ENCODE results near the gene TRIP6. TPM values are rescaled to one million over a fixed set of nuclear protein-coding genes. Genes with fewer than 3 reads are reported as not detected.
"Not testable (repeated sequence)": the region's sequence is repeated elsewhere in the genome, so short reads cannot be mapped to it uniquely, and the experiment has no call there.

Gene TRIP6
- total RNA-seq, 2 donors from 2014 or later = 34.4 to 39.2 TPM

DNA sequence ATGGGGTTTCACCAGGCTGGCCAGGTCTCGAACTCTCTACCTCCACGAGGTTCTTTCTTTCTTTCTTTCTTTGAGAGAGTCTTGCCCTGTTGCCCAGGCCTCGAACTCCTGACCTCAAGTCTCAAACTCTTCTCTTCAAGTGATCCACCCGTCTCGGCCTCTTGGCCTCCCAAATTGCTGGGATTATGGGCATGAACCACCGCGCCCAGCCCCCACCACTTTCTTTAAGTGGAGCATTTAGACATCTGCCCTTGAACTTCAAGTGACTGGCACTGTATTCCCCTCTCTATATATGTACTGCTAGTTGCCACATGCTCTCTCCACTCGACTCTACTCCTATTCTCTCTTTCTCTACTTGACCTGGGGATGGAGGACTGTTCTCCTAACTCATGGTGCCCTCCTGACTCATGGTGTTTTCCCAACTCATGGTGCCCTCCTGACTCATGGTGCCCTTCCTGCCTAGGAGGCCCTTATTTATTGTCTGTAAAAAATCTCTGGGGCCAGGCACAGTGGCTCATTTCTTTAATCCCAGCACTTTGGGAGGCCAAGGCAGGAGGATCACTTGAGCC lies 47.8 kb downstream of the TRIP6 start:
- DNase-seq (ENCODE audit: low spot score in 2 of 2) = no peak
- no peaks in the 10 kb centered on the region for H3K9me3 Mint-ChIP-seq
- H3K36me3 Mint-ChIP-seq = no peaks in the 10 kb centered on the region
- peak; percentile 26 to 93 for ATAC-seq
- H3K27ac Mint-ChIP-seq = peak overlapping the region in 1 of 2 donors; percentile 26

DNA sequence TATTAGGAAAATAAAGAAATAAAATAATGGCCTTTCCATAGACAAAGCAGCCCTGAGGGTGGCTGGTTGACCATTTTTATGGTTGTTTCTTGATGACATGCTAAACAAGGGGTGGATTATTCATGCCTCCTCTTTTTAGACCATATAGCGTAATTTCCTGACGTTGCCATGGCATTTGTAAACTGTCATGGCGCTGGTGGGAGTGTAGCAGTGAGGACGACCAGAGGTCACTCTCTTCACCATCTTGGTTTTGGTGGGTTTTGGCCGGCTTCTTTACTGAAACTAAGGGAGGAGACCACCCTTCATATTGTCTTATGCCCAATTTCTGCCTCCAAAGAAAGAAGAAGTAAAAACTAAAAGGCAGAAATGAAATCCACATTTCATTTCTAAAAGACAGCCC lies 52.1 kb downstream of the TRIP6 start:
- ATAC-seq; H3K36me3 Mint-ChIP-seq; DNase-seq (ENCODE audit: low spot score in 2 of 2); H3K27ac Mint-ChIP-seq; H3K9me3 Mint-ChIP-seq: not testable (repeated sequence)

DNA sequence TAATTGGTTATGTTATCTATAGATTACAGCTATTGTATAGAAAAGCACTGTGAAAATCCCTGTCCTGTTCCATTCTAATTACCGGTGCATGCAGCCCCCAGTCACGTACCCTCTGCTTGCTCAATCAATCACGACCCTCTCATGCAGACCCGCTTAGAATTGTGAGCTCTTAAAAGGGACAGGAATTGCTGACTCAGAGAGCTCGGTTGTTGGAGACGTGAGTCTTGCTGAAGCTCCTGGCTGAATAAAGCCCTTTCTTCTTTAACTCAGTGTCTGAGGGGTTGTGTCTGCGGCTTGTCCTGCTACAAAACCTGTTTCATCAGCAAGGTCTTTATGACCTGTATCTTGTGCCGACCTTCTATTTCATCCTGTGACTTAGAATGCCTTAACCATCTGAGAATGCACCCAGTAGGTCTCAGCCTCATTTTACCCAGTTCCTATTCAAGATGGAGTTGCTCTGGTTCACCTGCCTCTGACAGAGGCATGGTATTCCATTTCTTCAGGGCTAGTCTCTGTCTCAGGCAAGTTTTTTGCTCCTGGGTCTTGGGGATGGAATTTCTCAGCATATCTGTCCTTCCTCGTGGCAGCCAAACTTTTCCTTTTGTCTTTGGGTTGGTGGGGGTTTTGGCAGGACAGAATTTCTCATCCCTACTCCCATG lies 52.7 kb downstream of the TRIP6 start:
- H3K27ac Mint-ChIP-seq; H3K9me3 Mint-ChIP-seq; ATAC-seq; DNase-seq (ENCODE audit: low spot score in 2 of 2); H3K36me3 Mint-ChIP-seq: not testable (repeated sequence)

DNA sequence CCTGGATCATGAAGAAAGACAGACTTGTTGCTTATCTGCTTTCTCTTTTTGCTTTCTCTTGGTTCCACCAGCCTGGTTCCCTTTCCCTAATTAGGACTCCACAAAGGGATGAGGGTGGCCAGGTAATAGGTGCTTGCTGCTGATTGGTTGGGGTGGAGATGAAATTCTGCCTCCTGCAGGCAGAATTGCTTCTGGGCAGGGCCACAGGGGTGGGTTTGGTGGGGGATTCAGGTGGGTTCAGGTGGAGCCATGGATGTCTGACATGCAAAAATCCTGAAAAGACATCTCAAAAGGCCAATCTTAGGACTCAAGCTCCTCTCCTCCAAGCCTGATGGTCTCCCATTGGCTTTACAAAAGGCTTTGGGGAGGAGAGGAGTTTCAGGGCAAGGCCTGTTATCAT lies 53.9 kb downstream of the TRIP6 start:
- Mint-ChIP-seq H3K36me3 (no peaks in the 10 kb centered on the region), H3K9me3 (no peaks in the 10 kb centered on the region), H3K27ac (no peak overlapping the region)
- ATAC-seq (no peak), DNase-seq (ENCODE audit: low spot score in 2 of 2) (no peak)

Other genes starting within 250 kb of the TRIP6 start
- 10 to 100 TPM; 13.1 to 19.1 TPM for gene TFR2, start 225.8 kb upstream of the TRIP6 start, total RNA-seq
- gene ACTL6B, start 210.9 kb upstream of the TRIP6 start, total RNA-seq = not detected
- gene GNB2, start 193.6 kb upstream of the TRIP6 start, total RNA-seq = 100 to 1,000 TPM; 213 to 239 TPM
- 10 to 100 TPM; 47.2 to 58.4 TPM for gene GIGYF1, start 173.1 kb upstream of the TRIP6 start, total RNA-seq
- gene POP7, start 161.3 kb upstream of the TRIP6 start, total RNA-seq = 10 to 100 TPM; 37.3 to 47.5 TPM
- gene EPO, start 146.9 kb upstream of the TRIP6 start, total RNA-seq = not detected
- gene ZAN, start 133.8 kb upstream of the TRIP6 start, total RNA-seq = not detected
- 10 to 100 TPM in 1 of 2 donors, 1 to 10 TPM in 1; 3.7 to 11.1 TPM for gene EPHB4, start 39.9 kb upstream of the TRIP6 start, total RNA-seq
- gene SLC12A9, start 14.7 kb upstream of the TRIP6 start, total RNA-seq = 10 to 100 TPM; 16.7 to 27.7 TPM
- 100 to 1,000 TPM; 205 to 242 TPM for gene SRRT, start 7.7 kb downstream of the TRIP6 start, total RNA-seq
- 1 to 10 TPM in 1 of 2 donors, under 1 TPM in 1; 0.77 to 2.4 TPM for gene UFSP1, start 22.3 kb downstream of the TRIP6 start, total RNA-seq
- under 1 TPM in 1 of 2 donors, not detected in 1; 0.12 TPM for gene ACHE, start 28.5 kb downstream of the TRIP6 start, total RNA-seq
- under 1 TPM in 1 of 2 donors, not detected in 1; 0.31 TPM for gene MUC3A, start 82.1 kb downstream of the TRIP6 start, total RNA-seq
- gene MUC12, start 102.2 kb downstream of the TRIP6 start, total RNA-seq = under 1 TPM; 0.34 to 0.41 TPM
- gene MUC17, start 152.7 kb downstream of the TRIP6 start, total RNA-seq = not detected
- gene TRIM56, start 218.1 kb downstream of the TRIP6 start, total RNA-seq = 10 to 100 TPM; 49.7 to 64.2 TPM

All from activated naive CD4-positive, alpha-beta T cell treated with anti-CD3 and anti-CD28 coated beads, Interleukin-2, amount 50 U/mL, for 72 hours (primary cell).